Measurements from ENCODE around the gene ABLIM2. TPM values are rescaled to one million over a fixed set of nuclear protein-coding genes. Genes with fewer than 3 reads are reported as not detected.
A peak's percentile ranks its signal among the peaks of the same experiment; 100 is the strongest.

The ABLIM2 gene
- total and polyA plus RNA-seq, 2 experiments from 2014 or later: 1.5 to 4.3 TPM

- H3K27me3 ChIP-seq (ENCODE audit: insufficient read depth): no peaks in the 10 kb centered on the region
- no peak overlapping the region for H2AFZ ChIP-seq
- H3K27ac ChIP-seq (ENCODE audit: low read depth): no peak overlapping the region
- no peaks in the 10 kb centered on the region for H4K20me1 ChIP-seq (replicated peaks; ENCODE audit: insufficient read depth)
- DNase-seq (ENCODE audit: low spot score): no peak
- peaks cover 7% of the 10 kb centered on the region; the same call in 1 of the 2 replicates for H3F3A ChIP-seq (replicated peaks; ENCODE audit: low read depth)
- H3K36me3 ChIP-seq (ENCODE audit: insufficient read depth): no peaks in the 10 kb centered on the region
- H3K4me1 ChIP-seq (ENCODE audit: insufficient read depth): peaks cover 26% of the 10 kb centered on the region
- ATAC-seq: no peak
- no peaks in the 10 kb centered on the region for H3K79me2 ChIP-seq (replicated peaks; ENCODE audit: insufficient read depth)
- Mint-ChIP-seq H3K4me3 (no peak overlapping the region), H3K27ac (no peak overlapping the region), H3K36me3 (ENCODE audit: low read depth) (peaks cover 23% of the 10 kb centered on the region), H3K27me3 (ENCODE audit: insufficient read depth, low read depth, poor library complexity) (peaks cover 22% of the 10 kb centered on the region), H3K4me1 (peaks cover 32% of the 10 kb centered on the region), H3K9me3 (peaks cover 30% of the 10 kb centered on the region)
- TF ChIP-seq REST (IDR thresholded peaks at IDR 0.05; ENCODE audit: unreplicated experiment): no peak
- no peak for TF ChIP-seq POLR2AphosphoS5 (IDR thresholded peaks at IDR 0.05; ENCODE audit: low read depth)
- no peak overlapping the region for H3K4me3 ChIP-seq
- H3K4me2 ChIP-seq: no peak overlapping the region
- no peaks in the 10 kb centered on the region for H3K9me2 ChIP-seq (ENCODE audit: insufficient read depth)
These were observed 104.7 kb downstream of the ABLIM2 start for GRCh38 chr4:8053688-8054449.

- ATAC-seq (no peak), DNase-seq (ENCODE audit: low spot score) (no peak)
- peaks cover 48% of the 10 kb centered on the region for H3K4me1 Mint-ChIP-seq
- no peaks in the 10 kb centered on the region for H3K27me3 ChIP-seq (ENCODE audit: insufficient read depth)
- H3K79me2 ChIP-seq (replicated peaks; ENCODE audit: insufficient read depth): no peaks in the 10 kb centered on the region
- no peak overlapping the region for H2AFZ ChIP-seq
- no peak overlapping the region for H3K4me3 Mint-ChIP-seq
- H3K4me3 ChIP-seq: no peak overlapping the region
- H3K27ac Mint-ChIP-seq: no peak overlapping the region; the same call in 1 of the 2 replicates
- peaks cover 19% of the 10 kb centered on the region for H3K36me3 Mint-ChIP-seq (ENCODE audit: low read depth)
- peak overlapping the region; percentile 38; the same call in 1 of the 2 replicates for H3K4me2 ChIP-seq
- peaks cover 7% of the 10 kb centered on the region; the same call in 1 of the 2 replicates for H3F3A ChIP-seq (replicated peaks; ENCODE audit: low read depth)
- H3K27me3 Mint-ChIP-seq (ENCODE audit: insufficient read depth, low read depth, poor library complexity): peaks cover 19% of the 10 kb centered on the region
- no peak overlapping the region for H3K27ac ChIP-seq (ENCODE audit: low read depth)
- H3K9me3 Mint-ChIP-seq: peaks cover 25% of the 10 kb centered on the region
- no peaks in the 10 kb centered on the region for H3K36me3 ChIP-seq (ENCODE audit: insufficient read depth)
- H3K9me2 ChIP-seq (ENCODE audit: insufficient read depth): no peaks in the 10 kb centered on the region
- H3K4me1 ChIP-seq (ENCODE audit: insufficient read depth): peaks cover 28% of the 10 kb centered on the region
- no peaks in the 10 kb centered on the region for H4K20me1 ChIP-seq (replicated peaks; ENCODE audit: insufficient read depth)
- TF ChIP-seq ZNF462 (CRISPR knock-in tag; IDR thresholded peaks at IDR 0.05): no peak
- TF ChIP-seq CREB1 (CRISPR knock-in tag; IDR thresholded peaks at IDR 0.05; ENCODE audit: low read depth): no peak
- TF ChIP-seq REST (IDR thresholded peaks at IDR 0.05; ENCODE audit: unreplicated experiment): no peak
- no peak for TF ChIP-seq EZH2phosphoT487 (IDR thresholded peaks at IDR 0.05; ENCODE audit: unreplicated experiment)
- TF ChIP-seq ZNF114 (CRISPR knock-in tag; IDR thresholded peaks at IDR 0.05): no peak
- TF ChIP-seq POLR2AphosphoS5 (IDR thresholded peaks at IDR 0.05; ENCODE audit: low read depth): no peak
These were observed 106.4 kb downstream of the ABLIM2 start for GRCh38 chr4:8052160-8052691.
